NCI-H2196 (cell line): ENCODE results near the gene LAMA5.

Experiments used
- DNase-seq: peaks from one replicate; lab custom pipeline; 2025; ENCODE audit not compliant: unreplicated experiment; lab: John Stamatoyannopoulos, UW

Gene LAMA5

GRCh38 chr20:62293111-62293784 is 73.9 kb downstream of the LAMA5 start:
- no peak for DNase-seq

GRCh38 chr20:62292108-62292507 is 75.0 kb downstream of the LAMA5 start:
- DNase-seq, result no peak

GRCh38 chr20:62291251-62292066 is 75.7 kb downstream of the LAMA5 start:
- DNase-seq, result no peak

- no peak for DNase-seq
Measured at GRCh38 chr20:62289898-62290297, 77.2 kb downstream of the LAMA5 start.

GRCh38 chr20:62289131-62289530 is 78.0 kb downstream of the LAMA5 start:
- no peak for DNase-seq

GRCh38 chr20:62288535-62289105 is 78.5 kb downstream of the LAMA5 start:
- DNase-seq, result no peak

- DNase-seq, result no peak
Measured at GRCh38 chr20:62287759-62288534, 79.2 kb downstream of the LAMA5 start.

GRCh38 chr20:62287129-62287528 is 80.0 kb downstream of the LAMA5 start:
- no peak for DNase-seq

- DNase-seq, result no peak
Measured at GRCh38 chr20:62286493-62287064, 80.5 kb downstream of the LAMA5 start.

- no peak for DNase-seq
Measured at GRCh38 chr20:62285722-62286121, 81.4 kb downstream of the LAMA5 start.

GRCh38 chr20:62285151-62285550 is 82.0 kb downstream of the LAMA5 start:
- DNase-seq, result no peak

- DNase-seq, result no peak
Measured at GRCh38 chr20:62284448-62284847, 82.7 kb downstream of the LAMA5 start.

- DNase-seq, result no peak
Measured at GRCh38 chr20:62282877-62283503, 84.1 kb downstream of the LAMA5 start.

- no peak for DNase-seq
Measured at GRCh38 chr20:62282103-62282502, 85.0 kb downstream of the LAMA5 start.

GRCh38 chr20:62281161-62281933 is 85.8 kb downstream of the LAMA5 start:
- DNase-seq, result no peak

GRCh38 chr20:62280303-62280702 is 86.8 kb downstream of the LAMA5 start:
- DNase-seq, result no peak

GRCh38 chr20:62277253-62277652 is 89.9 kb downstream of the LAMA5 start:
- DNase-seq, result no peak

GRCh38 chr20:62276439-62276838 is 90.7 kb downstream of the LAMA5 start:
- DNase-seq, result no peak

- DNase-seq, result no peak
Measured at GRCh38 chr20:62275219-62275618, 91.9 kb downstream of the LAMA5 start.
